GM12801 (cell line): ENCODE data around the gene CIPC.

Experiments
- TF ChIP-seq, protein P1 (sequence below): IDR thresholded peaks from one replicate; pipeline ENCODE4 v1.5.1; 2011; ENCODE audit warnings: control low read depth; ENCODE audit not compliant: insufficient read length; ENCODE audit errors: extremely low read depth

CIPC gene

DNA sequence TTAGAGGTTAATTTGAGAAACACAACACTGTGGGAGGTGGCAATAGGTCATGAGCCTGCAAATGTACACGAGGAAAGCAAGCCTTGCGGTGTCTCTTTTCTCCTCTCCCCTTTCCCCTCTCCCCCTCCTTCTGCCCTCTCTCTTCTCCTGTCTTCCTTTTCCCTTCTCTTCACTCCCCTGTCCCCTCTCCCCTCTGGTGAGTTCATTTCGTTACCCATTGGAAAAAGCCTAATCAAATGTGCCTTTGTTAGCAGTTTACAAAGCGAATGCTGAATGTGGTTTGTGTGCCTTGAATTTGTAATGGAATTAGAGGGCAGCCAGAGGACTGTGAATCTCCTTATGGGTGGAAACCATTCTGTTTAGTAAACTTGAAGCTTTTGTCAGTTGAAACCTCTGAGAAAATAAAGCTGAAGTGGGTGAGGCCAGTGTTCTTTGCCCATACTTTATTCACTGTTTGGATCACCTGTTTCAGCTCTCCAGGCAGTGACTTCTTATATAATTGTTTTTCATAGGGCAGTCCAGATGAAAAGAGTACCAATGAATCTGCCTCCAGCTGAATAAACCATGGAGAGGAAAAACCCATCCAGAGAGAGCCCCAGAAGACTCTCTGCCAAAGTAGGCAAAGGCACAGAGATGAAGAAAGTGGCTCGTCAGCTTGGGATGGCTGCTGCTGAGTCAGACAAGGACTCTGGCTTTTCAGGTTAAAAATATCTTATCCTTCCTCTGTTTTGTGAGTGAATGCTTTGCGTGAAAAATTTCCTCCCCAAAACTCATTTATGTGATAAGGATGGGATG lies 7.3 kb downstream of the CIPC start:
- TF ChIP-seq, protein P1, sequence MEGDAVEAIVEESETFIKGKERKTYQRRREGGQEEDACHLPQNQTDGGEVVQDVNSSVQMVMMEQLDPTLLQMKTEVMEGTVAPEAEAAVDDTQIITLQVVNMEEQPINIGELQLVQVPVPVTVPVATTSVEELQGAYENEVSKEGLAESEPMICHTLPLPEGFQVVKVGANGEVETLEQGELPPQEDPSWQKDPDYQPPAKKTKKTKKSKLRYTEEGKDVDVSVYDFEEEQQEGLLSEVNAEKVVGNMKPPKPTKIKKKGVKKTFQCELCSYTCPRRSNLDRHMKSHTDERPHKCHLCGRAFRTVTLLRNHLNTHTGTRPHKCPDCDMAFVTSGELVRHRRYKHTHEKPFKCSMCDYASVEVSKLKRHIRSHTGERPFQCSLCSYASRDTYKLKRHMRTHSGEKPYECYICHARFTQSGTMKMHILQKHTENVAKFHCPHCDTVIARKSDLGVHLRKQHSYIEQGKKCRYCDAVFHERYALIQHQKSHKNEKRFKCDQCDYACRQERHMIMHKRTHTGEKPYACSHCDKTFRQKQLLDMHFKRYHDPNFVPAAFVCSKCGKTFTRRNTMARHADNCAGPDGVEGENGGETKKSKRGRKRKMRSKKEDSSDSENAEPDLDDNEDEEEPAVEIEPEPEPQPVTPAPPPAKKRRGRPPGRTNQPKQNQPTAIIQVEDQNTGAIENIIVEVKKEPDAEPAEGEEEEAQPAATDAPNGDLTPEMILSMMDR = no peak

DNA sequence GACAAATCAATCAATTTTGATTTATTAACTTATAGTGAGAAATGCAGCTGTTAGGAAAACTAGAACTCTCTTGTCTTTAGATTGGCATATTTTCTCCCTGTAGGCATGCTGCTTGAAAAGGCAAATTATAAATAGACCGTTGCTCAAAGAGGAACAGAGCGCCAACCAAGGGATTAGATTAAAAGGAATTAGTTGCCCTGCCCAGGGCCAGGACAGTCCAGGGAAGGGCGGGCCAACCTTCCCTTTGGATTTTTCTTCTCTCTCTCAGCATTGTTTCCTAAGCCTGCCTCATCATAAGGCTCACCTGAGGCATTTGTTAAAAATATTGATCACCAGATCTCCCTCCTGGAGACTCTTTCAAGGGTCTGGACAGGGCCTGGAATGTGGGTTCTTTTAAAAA lies 8.6 kb downstream of the CIPC start:
- TF ChIP-seq, protein P1 = no peak

DNA sequence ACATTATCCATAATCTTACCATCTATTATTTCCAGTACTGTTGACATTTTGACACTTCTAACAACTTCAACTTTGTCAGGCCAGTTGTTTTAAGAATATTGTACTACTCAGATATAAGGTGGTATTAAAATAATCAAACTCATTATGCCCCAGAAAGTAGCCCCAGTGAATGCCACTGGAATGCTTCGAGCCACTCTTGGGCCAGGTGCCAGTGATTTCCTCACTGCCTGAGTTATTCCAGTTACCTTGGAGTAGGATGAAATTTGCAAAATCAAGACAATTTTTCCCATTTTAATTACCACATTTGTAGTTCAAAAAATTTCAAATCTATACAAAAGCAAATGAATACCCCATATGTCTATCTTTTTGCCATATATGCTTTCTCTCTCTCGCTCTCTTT lies 9.2 kb downstream of the CIPC start:
- TF ChIP-seq, protein P1 = no peak

- TF ChIP-seq, protein P1 = no peak
These were observed 10.7 kb downstream of the CIPC start for GRCh38 chr14:77108753-77109152.

DNA sequence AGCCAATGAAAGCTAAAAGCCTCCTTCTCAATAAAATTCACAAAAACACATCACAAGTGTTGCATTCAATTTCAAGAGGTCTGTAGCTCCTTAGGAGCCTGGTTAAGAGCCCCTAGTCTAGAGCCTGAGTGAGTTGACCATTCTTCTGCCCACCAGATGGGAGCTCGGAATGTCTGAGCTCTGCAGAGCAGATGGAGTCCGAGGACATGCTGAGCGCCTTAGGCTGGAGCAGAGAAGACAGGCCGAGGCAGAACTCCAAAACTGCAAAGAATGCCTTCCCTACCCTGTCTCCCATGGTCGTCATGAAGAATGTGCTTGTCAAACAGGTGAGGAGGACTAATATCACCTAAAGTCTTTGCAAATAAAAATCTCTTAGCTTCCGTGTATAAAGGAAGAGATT lies 11.6 kb downstream of the CIPC start:
- TF ChIP-seq, protein P1 = no peak

- TF ChIP-seq, protein P1 = no peak
These were observed 12.2 kb downstream of the CIPC start for GRCh38 chr14:77110286-77110685.

- TF ChIP-seq, protein P1 = no peak
These were observed 13.0 kb downstream of the CIPC start for GRCh38 chr14:77111021-77111420.
